Measurements from ENCODE around the gene CMC4.

GRCh38 chrX:155065035-155065734 is 5.8 kb downstream of the CMC4 start:
- no peak for TF ChIP-seq POLR2A (IDR thresholded peaks at IDR 0.05; ENCODE audit: low read depth, low read length)
- no peak for TF ChIP-seq TAF1 (IDR thresholded peaks at IDR 0.05; ENCODE audit: borderline replicate concordance, low read depth, low read length)

Data from GM12892 (cell line).